Tibial nerve (tissue), 4 donors: ENCODE data around the gene MRPL52.

Source experiments
- CTCF ChIP-seq, 5 experiments: fragments of 200-600 bp in 3 of 5; fragments of 450-650 bp in 2 of 5; sonication (generic) in 3 of 5; IDR thresholded peaks; one replicate each; pipeline ENCODE4 v1.5.1; 2016 to 2019; ENCODE audit warnings: antibody characterized with exemption in 5 of 5, mild to moderate bottlenecking in 3 of 5, moderate library complexity in 2 of 5
- EP300 ChIP-seq, 2 donors: sonication (generic); formaldehyde crosslinking; IDR thresholded peaks; one replicate each; pipeline ENCODE4 v1.6.1; 2017; ENCODE audit warnings: antibody characterized with exemption in 2 of 2, mild to moderate bottlenecking in 1 of 2
- POLR2A ChIP-seq, 2 donors: fragments of 450-650 bp; IDR thresholded peaks; one replicate each; pipeline ENCODE4 v1.6.1; 2017; ENCODE audit warnings: antibody characterized with exemption in 2 of 2, mild to moderate bottlenecking in 2 of 2, moderate library complexity in 2 of 2

DNA sequence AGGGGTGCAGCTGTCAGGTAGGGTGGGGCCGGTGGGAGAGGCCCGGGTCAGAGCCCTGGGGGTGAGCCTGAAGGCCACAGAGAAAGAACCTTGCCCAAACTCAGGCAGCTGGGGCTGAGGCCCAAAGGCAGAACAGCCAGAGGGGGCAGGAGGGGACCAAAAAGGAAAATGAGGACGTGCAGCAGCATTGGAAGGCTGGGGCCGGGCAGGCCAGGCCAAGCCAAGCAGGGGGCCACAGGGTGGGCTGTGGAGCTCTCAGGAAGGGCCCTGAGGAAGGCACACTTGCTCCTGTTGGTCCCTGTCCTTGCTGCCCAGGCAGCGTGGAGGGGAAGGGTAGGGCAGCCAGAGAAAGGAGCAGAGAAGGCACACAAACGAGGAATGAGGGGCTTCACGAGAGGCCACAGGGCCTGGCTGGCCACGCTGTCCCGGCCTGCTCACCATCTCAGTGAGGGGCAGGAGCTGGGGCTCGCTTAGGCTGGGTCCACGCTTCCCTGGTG lies 17.2 kb downstream of the MRPL52 start:
- TF ChIP-seq EP300 (IDR thresholded peaks at IDR 0.05) (no peak), CTCF (IDR thresholded peaks at IDR 0.05) (no peak), POLR2A (IDR thresholded peaks at IDR 0.05) (no peak)
